ENCODE results near the gene GPR68.

DNA sequence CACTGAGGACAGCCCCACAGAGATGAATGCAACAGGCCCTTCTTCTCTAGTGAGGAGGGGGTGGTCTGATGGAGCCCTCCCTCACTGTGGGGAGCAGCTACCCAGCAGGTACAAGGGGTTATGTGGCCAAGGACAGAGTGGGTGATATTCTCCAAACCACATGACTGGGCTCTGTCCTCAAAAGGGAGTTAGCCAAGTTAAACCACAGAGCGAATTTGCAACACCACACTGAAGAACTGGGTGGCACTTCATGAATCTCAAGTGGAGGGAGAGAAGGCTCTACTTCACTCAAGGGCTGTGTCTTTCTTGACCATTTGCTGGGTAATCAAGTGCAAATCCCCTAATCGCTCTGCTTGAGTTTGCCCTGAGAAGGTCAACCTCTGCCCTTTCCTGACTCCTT lies 12.5 kb downstream of the GPR68 start:
- TF ChIP-seq, protein P1, sequence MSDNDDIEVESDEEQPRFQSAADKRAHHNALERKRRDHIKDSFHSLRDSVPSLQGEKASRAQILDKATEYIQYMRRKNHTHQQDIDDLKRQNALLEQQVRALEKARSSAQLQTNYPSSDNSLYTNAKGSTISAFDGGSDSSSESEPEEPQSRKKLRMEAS (IDR thresholded peaks at IDR 0.05) = no peak
- TF ChIP-seq, protein P2, sequence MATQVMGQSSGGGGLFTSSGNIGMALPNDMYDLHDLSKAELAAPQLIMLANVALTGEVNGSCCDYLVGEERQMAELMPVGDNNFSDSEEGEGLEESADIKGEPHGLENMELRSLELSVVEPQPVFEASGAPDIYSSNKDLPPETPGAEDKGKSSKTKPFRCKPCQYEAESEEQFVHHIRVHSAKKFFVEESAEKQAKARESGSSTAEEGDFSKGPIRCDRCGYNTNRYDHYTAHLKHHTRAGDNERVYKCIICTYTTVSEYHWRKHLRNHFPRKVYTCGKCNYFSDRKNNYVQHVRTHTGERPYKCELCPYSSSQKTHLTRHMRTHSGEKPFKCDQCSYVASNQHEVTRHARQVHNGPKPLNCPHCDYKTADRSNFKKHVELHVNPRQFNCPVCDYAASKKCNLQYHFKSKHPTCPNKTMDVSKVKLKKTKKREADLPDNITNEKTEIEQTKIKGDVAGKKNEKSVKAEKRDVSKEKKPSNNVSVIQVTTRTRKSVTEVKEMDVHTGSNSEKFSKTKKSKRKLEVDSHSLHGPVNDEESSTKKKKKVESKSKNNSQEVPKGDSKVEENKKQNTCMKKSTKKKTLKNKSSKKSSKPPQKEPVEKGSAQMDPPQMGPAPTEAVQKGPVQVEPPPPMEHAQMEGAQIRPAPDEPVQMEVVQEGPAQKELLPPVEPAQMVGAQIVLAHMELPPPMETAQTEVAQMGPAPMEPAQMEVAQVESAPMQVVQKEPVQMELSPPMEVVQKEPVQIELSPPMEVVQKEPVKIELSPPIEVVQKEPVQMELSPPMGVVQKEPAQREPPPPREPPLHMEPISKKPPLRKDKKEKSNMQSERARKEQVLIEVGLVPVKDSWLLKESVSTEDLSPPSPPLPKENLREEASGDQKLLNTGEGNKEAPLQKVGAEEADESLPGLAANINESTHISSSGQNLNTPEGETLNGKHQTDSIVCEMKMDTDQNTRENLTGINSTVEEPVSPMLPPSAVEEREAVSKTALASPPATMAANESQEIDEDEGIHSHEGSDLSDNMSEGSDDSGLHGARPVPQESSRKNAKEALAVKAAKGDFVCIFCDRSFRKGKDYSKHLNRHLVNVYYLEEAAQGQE (IDR thresholded peaks at IDR 0.05; ENCODE audit: low read depth) = no peak
- TF ChIP-seq FOXM1 (IDR thresholded peaks at IDR 0.05; ENCODE audit: borderline replicate concordance, low read depth) = no peak
- TF ChIP-seq YY1 (IDR thresholded peaks at IDR 0.05; ENCODE audit: low read depth) = no peak
- no peak for TF ChIP-seq ZBTB7A (IDR thresholded peaks at IDR 0.05; ENCODE audit: low read depth)
- TF ChIP-seq CEBPB (IDR thresholded peaks at IDR 0.05) = no peak
- TF ChIP-seq EP300 (IDR thresholded peaks at IDR 0.05; ENCODE audit: borderline replicate concordance) = no peak
- TF ChIP-seq NFIC (IDR thresholded peaks at IDR 0.05) = no peak

All from Ishikawa (cell line).